NCI-H460 (cell line): Measurements from ENCODE around the gene PRSS22. TPM values are rescaled to one million over a fixed set of nuclear protein-coding genes. Genes with fewer than 3 reads are reported as not detected.

Source experiments
- DNase-seq: peaks from one replicate; pipeline ENCODE4 v3.0.0-alpha.2; 2016; ENCODE audit warnings: low read depth; ENCODE audit errors: extremely low read depth
- total RNA-seq: library from RNA; depleted of rRNA; stranded (reverse); fragments of >200 nt; shearing (Covaris generic); gene quantifications from 2 replicates; pipeline ENCODE4 v1.2.3, GENCODE V29; 2014

Gene PRSS22
- total RNA-seq, 1 experiment from 2014 or later, result not detected

DNA sequence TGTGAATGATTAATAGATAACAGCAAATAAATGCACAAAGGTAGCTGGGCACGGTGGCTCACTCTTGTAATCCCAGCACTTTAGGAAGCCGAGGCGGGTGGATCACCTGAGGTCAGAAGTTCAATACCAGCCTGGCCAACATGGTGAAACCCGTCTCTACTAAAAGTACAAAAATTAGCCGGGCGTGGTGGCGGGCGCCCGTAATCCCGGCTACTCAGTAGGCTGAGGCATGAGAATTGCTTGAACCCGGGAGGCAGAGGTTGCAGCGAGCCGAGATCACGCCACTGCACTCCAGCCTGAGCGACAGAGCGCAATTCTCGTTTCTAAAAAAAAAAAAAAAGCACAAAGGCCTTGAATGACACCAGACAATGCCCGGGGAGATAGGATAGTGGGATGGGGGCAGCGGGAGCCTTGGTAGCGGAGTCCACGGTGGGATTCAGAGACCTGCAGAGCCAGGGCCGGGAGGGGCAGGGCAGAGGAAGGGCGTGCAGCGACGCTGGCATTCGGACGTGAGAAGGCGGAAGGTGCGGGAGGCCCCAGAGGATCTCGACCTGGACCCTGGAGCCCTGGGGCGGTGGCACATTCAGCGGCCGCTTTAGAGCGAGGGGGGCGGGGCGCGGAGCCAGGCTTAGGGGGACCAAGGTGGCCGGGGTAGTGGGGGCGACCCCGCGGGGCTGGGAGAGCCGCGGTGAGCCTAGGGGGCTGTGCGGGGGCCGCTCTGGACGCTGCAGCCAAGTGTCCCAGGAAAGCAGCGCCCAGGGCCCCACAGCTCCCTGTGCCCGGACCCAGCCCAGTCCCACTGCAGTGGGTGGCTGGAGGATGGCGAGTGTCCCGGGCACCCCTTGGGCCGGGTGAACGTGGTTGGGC, 24.0 kb upstream of the PRSS22 start:
- no peak for DNase-seq

DNA sequence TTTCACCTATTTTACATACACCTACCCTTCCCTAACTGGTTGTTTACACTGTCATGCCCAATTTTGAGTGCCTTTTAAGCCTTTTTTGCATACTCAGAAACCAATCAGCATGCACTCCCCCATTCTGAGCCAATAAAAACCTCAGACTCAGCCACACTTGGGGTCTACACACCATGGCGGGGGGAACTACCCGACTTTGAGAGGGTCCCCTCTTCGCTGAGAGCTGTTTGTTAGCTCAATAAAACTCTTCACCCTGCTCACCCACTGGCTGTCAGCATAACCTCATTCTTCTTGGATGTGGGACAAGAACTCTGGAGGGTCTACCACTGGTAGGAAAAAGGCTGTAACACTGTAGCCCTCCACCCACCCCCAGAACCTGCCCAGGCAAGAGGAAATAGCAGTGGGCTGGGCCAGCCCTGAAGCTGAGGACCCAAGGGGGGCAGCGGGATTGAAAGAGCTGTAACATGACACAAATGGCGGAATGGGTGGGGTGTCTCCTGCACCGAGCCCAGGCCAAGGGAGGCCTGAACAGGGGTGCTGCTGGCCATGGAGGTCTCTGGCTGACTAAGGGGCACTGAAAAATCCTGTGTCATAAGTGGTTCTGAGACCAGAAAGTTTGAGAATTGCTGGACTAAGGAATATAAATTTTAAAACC, 22.0 kb upstream of the PRSS22 start:
- no peak for DNase-seq

DNA sequence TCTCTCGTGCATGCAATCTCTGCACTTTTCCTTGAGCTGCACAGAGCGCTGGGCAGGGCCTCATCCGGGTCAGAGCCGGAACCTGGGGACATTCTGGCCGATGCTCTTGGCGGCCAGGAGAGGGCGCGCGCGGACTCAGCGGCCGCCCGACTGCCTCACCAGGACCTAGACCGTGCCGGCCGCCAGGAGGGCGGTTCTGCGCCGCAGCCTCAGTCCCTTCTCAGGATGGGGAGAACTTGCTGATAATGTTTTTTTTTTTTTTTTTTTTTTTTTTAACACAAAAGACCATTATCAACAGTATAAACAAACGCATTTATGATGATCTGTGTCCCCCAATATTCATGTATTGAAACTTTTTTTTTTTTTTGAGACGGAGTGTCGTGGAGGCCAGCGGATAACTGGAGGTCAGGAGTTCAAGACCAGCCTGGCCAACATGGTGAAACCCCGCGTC, 17.0 kb upstream of the PRSS22 start:
- DNase-seq, result peak; percentile 76

DNA sequence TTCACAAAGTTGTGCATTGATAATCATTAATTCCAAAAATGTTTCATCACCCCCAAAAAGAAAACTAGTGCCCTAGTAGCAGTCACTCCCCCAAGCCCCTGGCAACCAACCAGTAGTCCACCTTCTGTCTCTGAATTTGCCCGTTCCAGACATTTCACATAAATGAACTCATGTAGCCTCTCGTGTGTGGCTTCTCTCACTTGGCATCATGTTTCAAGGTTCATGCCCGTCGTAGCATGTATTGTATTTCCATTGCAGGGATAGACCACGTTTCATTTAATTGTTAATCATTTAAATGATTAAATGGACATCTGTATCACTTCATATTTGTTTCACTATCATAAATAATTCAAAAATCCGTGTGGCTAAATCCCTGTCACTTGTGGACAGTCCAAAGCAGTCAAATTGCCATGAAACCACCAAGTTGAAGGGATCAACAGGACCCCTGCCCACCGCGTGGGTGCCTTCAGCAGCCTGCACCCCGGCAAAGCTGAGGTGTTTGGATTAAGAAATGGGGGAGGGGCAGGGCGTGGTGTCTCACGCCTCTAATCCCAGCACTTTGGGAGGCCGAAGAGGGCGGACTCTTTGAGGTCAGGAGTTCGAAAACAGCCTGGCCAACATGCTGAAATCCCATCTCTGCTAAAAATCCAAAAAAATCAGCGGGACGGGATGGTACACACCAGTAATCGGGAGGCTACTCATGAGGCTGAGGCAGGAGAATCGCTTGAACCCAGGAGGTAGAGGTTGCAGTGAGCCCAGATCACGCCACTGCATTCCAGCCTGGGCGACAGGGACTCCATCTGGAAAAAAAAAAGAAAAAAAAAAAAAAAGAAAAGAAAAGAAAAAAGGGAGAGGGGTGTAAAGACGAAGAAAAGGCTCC, 16.3 kb upstream of the PRSS22 start:
- DNase-seq, result no peak

DNA sequence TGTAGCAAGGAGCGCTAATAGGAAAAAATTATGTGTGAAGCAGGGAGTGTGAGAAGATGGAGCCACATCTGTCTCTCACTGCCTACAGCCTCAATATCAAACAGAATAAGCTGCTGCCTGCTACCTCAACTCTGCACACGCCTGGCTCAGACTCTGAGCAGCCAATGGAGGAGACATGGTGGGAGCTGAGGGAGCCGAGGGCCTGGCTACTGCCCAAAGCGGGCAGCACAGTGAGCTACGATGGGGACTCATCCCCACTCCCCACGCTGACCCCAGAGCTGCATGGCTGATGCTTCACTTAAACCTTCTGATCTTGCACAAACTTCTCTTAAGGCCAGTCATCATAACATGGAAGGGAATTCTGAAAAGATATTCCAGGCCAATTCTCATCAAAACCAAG, 14.0 kb upstream of the PRSS22 start:
- no peak for DNase-seq

DNA sequence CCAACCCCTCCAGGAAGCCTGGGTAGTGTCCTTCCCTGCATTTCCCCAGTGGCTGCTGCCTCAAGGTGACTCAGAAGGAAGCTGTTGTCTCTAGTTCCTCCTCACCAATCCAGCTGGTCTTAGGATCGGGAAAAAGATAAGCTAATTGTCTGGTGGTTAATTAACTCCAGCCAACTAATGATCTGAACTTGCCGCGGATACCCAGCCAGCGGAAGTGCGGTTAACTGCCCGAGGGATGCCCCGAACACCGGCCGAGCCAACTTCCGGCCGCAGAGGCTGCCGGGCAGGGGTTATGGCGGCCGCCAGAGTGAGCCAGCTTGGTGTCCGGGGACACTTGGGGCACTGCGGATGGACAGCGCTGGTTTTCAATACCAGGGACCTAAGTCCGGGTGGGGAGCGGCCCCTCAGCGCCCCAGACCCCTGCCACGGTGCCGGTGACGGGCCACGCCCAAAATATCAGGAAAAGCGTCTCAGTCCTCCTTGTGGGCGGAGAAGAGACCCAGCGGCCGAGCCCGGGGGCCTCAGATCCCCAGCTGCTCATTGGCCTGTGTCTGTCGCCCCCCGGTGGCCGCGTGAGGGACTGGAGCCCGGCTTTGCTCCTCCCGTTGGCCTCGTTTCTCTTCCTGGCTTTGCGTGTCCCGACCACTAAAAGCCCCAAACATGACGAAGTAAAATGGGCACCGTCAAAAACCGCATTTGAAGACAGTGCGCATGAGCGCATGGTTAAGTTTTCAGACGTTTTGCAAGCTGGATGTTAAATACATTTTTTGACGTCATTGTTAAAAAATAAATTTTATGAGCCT, 10.2 kb upstream of the PRSS22 start:
- peak; percentile 90 for DNase-seq

DNA sequence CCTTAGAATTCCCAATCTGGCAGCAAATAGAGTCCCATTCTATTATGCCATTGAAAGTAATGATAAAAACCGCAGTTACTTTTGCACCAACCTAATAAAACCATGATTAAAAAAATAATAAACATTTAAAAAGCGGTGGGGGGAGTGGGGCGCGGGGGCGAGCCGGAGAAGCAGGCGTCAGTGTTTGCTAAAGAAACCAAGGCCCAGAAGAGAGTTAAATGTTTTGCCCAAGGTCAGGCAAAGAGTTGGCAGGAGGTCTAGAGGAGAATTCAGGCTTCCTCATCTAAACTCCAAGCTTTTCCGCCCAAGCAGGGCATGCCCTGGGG, 9.7 kb upstream of the PRSS22 start:
- DNase-seq, result no peak

DNA sequence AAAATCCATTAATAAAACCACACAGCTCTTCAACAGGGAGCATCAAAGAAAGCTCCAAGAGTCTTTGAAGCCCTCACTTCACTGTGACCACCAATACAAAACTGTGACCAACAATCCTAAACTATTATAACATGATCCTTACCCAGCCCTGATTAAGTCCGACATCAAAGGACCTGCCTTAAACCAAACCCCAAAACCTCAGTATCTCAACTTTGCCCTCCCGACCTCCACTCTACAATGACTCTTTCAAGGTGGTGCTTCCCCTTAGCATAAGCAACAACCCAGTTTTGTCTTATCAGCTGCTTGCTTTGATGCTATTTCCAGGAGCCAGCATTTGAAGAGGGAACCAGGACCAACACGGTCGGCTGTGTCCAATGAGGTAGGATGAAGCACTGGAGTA, 8.5 kb upstream of the PRSS22 start:
- no peak for DNase-seq

DNA sequence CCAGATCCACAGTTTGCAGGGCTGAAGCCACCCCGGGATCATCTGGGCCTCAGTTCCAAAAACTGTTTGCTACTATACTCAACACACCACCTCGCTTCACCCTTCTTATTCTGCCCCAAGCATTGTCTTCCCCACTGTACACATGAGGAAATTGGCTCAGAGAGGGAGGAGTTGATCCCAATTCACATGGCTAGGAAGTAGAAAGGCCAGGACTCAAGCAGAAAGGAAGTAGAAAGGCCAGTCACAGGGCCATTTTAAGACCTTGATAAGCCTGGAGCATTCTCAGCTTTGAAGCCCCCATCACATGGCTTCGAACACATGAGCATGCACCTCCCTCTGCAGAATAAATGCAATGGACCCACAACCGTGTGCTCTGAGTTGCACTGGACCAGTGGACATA, 7.7 kb upstream of the PRSS22 start:
- DNase-seq, result no peak

DNA sequence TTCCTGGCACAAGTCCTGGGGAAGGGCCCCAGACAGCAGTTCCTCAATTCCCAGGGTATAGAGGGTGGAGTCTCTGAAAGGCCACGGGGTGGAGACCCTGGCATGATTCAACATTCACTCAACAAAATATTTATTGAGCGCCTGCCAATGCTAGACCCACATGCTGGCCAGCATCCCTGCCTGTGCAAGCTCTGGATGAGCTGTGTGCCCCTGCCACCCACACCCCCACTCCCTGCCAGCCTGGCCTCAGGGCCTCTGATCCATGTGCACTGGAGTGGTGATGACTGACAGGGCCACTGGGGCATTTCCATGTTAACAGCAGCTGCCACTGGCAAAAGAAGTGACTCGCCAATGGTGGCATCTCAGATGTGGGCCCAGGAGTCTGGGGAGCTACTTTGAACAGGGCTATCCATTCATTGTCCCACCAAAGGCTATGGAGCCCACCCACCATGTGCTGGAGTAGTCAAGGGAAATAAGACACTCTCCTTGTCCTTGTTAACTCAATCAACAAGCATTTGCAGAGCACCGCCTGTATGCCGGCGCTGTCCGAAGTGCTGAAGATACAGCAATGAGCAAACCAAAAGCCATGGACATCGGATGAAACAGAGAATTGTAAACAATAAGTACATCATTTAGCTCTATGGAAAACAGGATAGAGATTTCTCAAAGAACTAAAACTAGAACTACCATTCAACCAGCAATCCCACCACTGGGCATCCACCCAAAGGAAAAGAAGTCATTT, 3.0 kb upstream of the PRSS22 start:
- no peak for DNase-seq

DNA sequence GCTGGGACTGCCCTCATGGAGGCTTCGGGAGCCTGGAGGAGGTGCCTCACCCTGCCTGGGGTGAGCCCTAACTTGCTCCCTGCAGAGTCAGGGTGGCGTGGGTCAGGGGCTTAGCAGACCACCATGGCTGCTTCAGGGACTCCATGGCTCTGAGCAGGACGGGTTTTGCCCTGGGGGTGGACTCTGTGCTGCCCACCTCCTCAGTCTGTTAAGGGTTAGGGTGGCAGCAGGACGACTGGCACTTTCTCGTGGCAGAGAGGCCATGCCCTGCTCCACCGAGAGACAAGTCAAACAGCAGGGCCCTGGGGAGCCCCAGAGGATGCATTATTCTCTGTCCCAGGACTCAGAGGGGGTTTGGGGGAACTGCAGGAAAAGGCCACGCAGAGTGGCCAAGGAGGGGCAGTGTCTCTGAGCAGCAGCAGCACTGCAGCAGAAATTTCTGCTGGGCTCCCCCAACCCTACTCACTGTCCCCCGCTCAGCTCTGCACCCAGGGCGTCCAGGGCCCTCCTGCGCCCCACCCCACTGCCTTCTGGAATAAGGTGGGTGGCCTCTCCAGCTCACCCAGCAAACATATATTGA, 1.8 kb upstream of the PRSS22 start:
- no peak for DNase-seq

DNA sequence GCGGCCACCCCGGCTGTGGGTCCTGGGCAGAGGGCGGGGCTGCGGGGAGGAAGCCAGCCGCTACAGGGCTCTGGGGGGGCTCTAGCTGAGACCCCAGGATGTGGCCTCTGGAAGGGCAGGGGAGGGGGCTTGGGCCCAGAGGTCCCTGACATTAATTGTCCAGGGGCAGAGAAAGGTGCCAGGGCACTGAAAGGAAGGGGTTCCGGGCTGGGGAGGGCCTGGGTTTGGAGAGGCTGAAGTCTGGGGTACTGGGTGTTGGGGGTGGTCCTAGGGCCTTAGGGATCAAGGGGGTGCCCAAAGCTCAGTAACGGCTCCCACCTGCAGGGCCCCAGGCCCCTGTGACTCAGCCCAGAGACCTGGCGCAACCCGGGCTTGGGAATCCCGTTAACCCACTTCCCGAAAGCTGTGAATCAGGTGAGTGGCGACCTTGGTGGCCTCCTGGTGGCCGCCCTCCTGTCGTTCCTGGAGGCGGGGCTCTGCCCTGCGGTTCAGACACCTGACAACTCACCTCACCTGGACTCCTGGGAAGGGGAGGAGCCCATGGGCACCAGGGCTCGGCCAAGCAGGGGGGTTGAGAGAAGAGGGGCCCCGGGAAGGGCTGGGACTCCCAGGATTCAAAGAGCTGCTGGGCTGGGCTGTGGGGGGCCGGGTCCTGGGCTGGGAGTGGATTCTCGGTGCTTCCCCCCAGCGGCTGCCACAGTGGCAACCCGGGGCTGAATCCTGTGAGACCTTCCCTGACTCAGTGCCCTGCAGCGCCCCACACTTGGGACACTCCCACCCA, 465 bp upstream of the PRSS22 start:
- no peak for DNase-seq

DNA sequence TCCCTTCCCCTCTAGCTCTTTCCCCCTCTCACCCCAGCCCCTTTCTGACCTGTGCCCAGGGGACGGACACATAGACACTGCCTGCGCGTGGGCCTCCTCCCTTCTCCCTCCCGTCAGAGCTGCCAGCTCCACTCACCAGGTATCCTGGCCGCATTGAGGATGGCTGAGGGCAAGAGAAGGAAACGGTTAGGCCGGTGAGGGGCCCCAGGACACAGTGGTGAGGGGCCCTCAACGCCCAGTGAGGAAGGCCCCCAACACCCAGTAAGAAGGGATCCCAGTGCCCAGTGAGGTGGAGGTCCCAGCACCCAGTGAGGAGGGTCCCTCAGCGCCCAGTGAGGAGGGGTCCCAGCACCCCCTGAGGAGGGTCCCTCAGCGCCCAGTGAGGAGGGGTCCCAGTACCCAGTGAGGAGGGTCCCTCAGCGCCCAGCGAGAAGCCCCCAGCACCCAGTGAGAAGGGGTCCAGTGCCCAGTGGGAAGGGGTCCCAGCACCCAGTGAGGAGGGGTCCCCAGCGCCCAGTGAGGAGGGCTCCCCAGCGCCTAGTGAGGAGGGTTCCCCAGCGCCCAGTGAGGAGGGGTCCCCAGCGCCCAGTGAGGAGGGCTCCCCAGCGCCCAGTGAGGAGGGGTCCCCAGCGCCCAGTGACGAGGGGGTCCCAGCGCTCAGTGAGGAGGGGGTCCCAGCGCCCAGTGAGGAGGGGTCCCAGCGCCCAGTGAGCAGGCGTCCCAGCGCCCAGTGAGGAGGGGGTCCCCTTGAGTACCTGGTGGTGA, 1.1 kb downstream of the PRSS22 start:
- DNase-seq, result no peak

DNA sequence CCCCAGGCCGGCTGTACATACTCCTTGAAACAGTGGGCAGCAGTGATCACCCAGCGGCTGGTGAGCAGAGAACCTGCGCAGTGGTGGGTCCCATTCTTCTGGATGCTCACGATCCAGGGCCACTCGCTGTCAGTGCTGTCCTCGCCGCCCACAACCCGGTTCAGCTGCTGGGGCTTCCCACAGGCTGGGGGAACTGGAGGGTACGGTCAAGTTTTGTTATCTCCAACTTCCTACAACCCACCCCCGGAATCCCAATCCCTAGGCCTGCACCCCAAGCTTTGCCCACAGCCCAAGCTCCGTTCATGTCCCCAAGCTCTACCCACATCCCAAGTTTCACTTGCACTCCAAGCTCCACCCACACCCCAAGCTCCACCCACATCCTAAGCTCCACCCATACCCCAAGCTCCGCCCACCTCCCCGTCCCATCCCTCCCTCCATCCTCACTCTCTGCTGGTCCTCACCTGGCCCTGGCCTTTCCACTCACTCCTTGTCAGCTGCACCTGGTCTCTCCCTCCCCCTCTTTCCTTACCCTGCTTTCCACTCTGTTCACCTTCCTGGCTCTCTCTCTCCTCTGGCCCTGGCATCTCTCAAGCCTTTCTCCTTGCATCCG, 1.8 kb downstream of the PRSS22 start:
- no peak for DNase-seq

DNA sequence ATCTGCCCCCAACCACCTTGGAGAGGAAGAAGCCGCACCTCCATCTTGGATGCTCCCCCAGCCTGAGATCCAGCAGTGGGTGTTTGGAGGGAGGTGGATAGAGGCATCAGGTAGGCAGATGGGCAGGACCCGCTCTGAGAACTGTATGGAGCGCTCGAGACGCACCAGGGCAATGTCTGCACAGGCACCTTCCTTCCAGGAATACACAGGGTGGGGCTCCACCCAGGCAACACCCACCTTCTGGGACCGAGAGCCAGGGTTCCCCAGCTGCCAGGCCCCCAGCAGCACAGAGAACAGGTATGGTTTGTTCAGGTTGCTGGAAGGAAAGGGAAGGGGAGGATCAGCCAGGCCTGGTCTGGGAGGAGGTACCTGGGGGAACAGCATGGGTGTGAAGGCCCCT, 2.4 kb downstream of the PRSS22 start:
- no peak for DNase-seq

DNA sequence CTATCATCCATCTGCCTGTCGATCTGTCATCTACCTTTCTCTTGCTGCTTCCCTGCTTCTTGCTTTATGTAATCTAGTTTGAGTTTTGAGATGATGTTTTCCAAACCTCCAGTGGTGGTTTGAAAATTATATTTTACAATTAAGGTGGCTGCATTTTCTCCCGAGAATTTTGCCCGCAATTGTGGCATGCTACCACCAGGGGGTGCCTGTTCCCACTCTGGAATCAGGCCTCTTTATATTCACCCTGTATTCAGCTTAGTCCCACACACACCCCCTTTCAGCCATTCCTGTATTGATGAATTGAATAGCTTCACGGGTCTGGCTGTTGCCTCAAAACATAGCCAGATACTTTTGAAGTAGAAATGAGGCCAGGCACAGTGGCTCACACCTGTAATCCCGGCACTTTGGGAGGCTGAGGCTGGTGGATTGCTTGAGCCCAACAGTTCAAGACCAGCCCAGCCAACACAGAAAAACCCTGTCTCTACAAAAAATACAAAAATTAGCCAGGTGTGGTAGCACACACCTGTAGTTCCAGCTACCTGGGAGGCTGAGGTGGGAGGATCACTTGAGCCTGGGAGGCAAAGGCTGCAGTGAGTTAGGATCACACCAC, 3.2 kb downstream of the PRSS22 start:
- no peak for DNase-seq

DNA sequence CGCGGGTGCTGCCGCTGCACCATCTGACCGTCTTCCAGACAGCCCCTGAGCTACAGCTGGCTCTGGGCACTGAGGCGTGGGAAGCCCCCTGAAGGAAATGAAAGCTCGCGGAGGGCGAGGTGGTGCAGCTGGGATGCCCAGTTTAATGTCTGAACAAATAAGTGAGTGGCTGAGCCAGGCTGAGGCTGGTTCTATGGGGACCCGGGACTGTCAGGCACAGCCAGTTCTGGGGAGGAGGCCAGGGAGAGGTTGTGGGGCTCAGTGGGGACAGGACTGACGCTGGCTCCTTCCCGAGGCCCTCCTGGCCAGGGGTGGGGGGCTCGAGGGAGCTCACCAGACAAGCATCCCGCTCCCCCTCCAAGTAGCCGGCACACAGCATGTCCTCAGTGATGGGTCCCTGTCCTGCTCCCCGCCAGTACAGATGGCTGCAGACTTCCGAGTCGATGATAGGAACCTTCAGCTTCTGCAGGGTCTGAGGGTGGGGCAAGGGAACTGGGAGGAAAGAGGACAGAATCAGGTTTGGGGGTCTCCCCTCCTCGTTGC, 4.4 kb downstream of the PRSS22 start:
- no peak for DNase-seq
